Keratinocyte (primary cell): Measurements from ENCODE around the gene NPLOC4. TPM values are rescaled to one million over a fixed set of nuclear protein-coding genes. Genes with fewer than 3 reads are reported as not detected.

Experiments
- DNase-seq: peaks from one replicate; pipeline ENCODE4 v3.0.0-alpha.2; 2011; ENCODE audit warnings: low read depth, missing footprints, low spot score
- FAIRE-seq: peaks from 2 replicates; lab custom pipeline; 2011; peaks lifted over from hg19 to GRCh38; lab: Jason Lieb, UNC
- H2AFZ ChIP-seq: 2 replicates; pipeline ENCODE4 v1.6.0; 2012; ENCODE audit warnings: low read length, control low read depth, inconsistent platforms; ENCODE audit not compliant: control insufficient read depth
- H3K27ac ChIP-seq: 2 replicates; pipeline ENCODE4 v1.5.1; 2011; ENCODE audit warnings: low read length; ENCODE audit not compliant: control insufficient read depth, insufficient read depth
- H3K27me3 ChIP-seq: 3 replicates; pipeline ENCODE4 v1.6.0; 2011; ENCODE audit warnings: low read length; ENCODE audit not compliant: control insufficient read depth, insufficient read depth; ENCODE audit errors: extremely low read depth
- H3K36me3 ChIP-seq, 2 experiments: 2 replicates in 1 of 2; 3 replicates in 1 of 2; pipeline ENCODE4 v1.5.1; 2011; ENCODE audit warnings: low read length in 2 of 2, mild to moderate bottlenecking in 1 of 2; ENCODE audit not compliant: control insufficient read depth in 2 of 2, insufficient read depth in 2 of 2; ENCODE audit errors: extremely low read depth in 1 of 2
- H3K4me1 ChIP-seq: 3 replicates; pipeline ENCODE4 v1.5.1; 2011; ENCODE audit warnings: low read length; ENCODE audit not compliant: control insufficient read depth, insufficient read depth; ENCODE audit errors: extremely low read depth
- H3K4me2 ChIP-seq: 3 replicates; pipeline ENCODE4 v1.6.0; 2011; ENCODE audit warnings: low read depth, low read length; ENCODE audit not compliant: control insufficient read depth, insufficient read depth; ENCODE audit errors: extremely low read depth
- H3K4me3 ChIP-seq, 3 experiments: fragments of 200-600 bp in 1 of 3; sonication (generic) in 1 of 3; 2 replicates in 2 of 3; 3 replicates in 1 of 3; pipeline ENCODE4 v1.5.1; 2011 to 2016; ENCODE audit warnings: low read length in 3 of 3, mild to moderate bottlenecking in 3 of 3, control low read depth in 2 of 3, inconsistent platforms in 1 of 3, low read depth in 1 of 3, mixed read lengths in 1 of 3, mixed run types in 1 of 3, moderate library complexity in 1 of 3; ENCODE audit not compliant: control insufficient read depth in 2 of 3, insufficient read depth in 2 of 3; ENCODE audit errors: extremely low read depth in 1 of 3
- H3K79me2 ChIP-seq: 2 replicates; pipeline ENCODE4 v1.6.0; 2012; ENCODE audit warnings: low read length; ENCODE audit not compliant: control insufficient read depth, insufficient read depth
- H3K9ac ChIP-seq: 3 replicates; pipeline ENCODE4 v1.6.0; 2011; ENCODE audit warnings: low read length; ENCODE audit not compliant: control insufficient read depth, insufficient read depth; ENCODE audit errors: extremely low read depth
- H3K9me1 ChIP-seq: 3 replicates; pipeline ENCODE4 v1.6.0; 2011; ENCODE audit warnings: low read length; ENCODE audit not compliant: control insufficient read depth, insufficient read depth; ENCODE audit errors: extremely low read depth
- H3K9me3 ChIP-seq: 2 replicates; pipeline ENCODE4 v1.5.1; 2012; ENCODE audit warnings: low read depth, low read length; ENCODE audit not compliant: control insufficient read depth
- H4K20me1 ChIP-seq: 3 replicates; pipeline ENCODE4 v1.6.0; 2011; ENCODE audit warnings: low read length; ENCODE audit not compliant: control insufficient read depth, insufficient read depth; ENCODE audit errors: extremely low read depth
- EZH2 ChIP-seq: IDR thresholded peaks from one replicate; pipeline ENCODE4 v1.6.1; 2012; ENCODE audit warnings: inconsistent platforms, mild to moderate bottlenecking, low read length, moderate library complexity
- dilution Hi-C: fragments of 300-500 bp; cut with MboI; formaldehyde crosslinking; loops from one replicate; pipeline ENCODE4 v1.7.0; 2020; ENCODE audit warnings: low sequenced_read_pairs; ENCODE audit not compliant: extremely low pct_ligation_motif_present
- polyA plus RNA-seq, 5 experiments: library from polyadenylated mRNA; depleted of rRNA in 3 of 5; stranded (reverse) in 3 of 5; stranded (forward) in 1 of 5; unstranded in 1 of 5; fragments of >200 nt; gene quantifications; 1 replicate in 1 of 5; 2 replicates in 3 of 5; 3 replicates in 1 of 5; pipeline versions ENCODE4 v1.2.1 to v1.2.3, GENCODE V29; 2011 to 2012; ENCODE audit warnings: missing spikeins in 2 of 5, low read depth in 1 of 5, low replicate concordance in 1 of 5
- TF ChIP-seq, protein P1 (sequence below), 3 experiments: IDR thresholded peaks in 1 of 3; conservative IDR thresholded peaks in 1 of 3; optimal IDR thresholded peaks in 1 of 3; 2 replicates in 2 of 3; 3 replicates in 1 of 3; pipeline versions ENCODE3 to v1.5.1; 2011; ENCODE audit warnings: low read length in 3 of 3, mild to moderate bottlenecking in 3 of 3, moderate library complexity in 2 of 3, control low read depth in 1 of 3, inconsistent platforms in 1 of 3; ENCODE audit not compliant: insufficient read depth in 2 of 3; ENCODE audit errors: extremely low read depth in 1 of 3

NPLOC4 gene
- polyA plus RNA-seq, 1 donor (not counting 4 experiments of a cell fraction or from before 2014, with no cell fraction given) = 64.0 TPM

DNA sequence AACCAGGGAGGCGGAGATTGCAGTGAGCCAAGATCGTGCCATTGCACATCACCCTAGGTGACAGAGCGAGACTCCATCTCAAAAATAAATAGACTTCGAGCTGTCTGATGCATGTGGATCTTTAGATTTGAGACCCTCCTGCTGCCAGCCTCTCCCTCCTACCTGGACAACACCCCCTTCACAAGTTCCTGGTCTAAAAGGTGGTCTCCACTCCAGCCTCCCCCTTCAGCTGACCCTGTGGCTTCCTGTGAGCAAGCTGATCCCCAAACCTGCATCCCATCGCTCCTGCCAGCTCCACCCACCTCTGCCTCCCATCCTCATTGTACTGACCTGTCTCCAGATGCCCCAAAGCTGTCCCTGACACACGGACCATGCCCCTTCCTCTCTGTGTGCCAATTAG, 57.6 kb downstream of the NPLOC4 start:
- DNase-seq = no peak
- no peak overlapping the region for H3K4me3 ChIP-seq
- H3K27ac ChIP-seq = no peak overlapping the region
- peaks cover 19 to 43% of the 10 kb centered on the region in 2 experiments for H3K36me3 ChIP-seq
- H3K79me2 ChIP-seq = peaks cover 19% of the 10 kb centered on the region
- H2AFZ ChIP-seq = no peak overlapping the region
- no peaks in the 10 kb centered on the region for H3K9me3 ChIP-seq
- H4K20me1 ChIP-seq = peaks cover 4% of the 10 kb centered on the region
- no peak overlapping the region for H3K4me2 ChIP-seq
- FAIRE-seq = no peak
- TF ChIP-seq, protein P1, sequence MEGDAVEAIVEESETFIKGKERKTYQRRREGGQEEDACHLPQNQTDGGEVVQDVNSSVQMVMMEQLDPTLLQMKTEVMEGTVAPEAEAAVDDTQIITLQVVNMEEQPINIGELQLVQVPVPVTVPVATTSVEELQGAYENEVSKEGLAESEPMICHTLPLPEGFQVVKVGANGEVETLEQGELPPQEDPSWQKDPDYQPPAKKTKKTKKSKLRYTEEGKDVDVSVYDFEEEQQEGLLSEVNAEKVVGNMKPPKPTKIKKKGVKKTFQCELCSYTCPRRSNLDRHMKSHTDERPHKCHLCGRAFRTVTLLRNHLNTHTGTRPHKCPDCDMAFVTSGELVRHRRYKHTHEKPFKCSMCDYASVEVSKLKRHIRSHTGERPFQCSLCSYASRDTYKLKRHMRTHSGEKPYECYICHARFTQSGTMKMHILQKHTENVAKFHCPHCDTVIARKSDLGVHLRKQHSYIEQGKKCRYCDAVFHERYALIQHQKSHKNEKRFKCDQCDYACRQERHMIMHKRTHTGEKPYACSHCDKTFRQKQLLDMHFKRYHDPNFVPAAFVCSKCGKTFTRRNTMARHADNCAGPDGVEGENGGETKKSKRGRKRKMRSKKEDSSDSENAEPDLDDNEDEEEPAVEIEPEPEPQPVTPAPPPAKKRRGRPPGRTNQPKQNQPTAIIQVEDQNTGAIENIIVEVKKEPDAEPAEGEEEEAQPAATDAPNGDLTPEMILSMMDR (optimal IDR thresholded peaks at IDR 0.05 in 1 of 3, IDR thresholded peaks at IDR 0.05 in 1 of 3, conservative IDR thresholded peaks at IDR 0.05 in 1 of 3; ENCODE audit: extremely low read depth in 1 of 3, insufficient read depth in 2 of 3, low read length in 3 of 3) = no peak
- no peak for TF ChIP-seq EZH2
- no peaks in the 10 kb centered on the region for H3K27me3 ChIP-seq
- H3K9me1 ChIP-seq = peaks cover 13% of the 10 kb centered on the region
- dilution Hi-C loops = no loop called here
- peaks cover 43% of the 10 kb centered on the region for H3K4me1 ChIP-seq
- no peak overlapping the region for H3K9ac ChIP-seq

DNA sequence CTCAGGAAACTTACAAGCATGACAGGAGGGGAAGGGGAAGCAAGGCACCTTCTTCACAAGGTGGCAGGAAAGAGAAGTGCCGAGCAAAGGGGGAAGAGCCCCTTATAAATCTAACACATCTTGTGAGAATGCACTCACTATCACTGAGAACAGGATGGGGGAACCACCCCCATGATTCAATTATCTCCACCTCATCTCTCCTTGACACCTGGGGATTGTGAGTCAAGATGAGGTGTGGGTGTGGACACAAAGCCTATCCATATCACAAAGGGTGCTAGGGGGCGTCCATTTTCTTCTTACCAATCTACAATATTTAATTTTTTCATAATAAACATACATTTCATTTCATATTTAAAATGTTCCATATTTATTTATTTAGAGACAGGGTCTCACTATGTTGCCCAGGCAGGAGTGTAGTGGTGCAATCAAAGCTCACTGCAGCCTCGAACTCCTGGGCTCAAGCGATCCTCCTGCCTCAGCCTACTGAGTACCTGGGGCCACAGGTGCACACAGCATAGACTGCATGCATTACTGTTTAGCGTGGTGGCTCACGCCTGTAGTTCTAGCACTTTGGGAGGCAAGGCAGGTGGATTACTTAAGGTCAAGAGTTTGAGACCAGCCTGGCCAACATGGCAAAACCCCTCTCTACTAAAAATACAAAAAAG, 58.2 kb downstream of the NPLOC4 start:
- H3K79me2 ChIP-seq = peaks cover 19% of the 10 kb centered on the region
- H3K36me3 ChIP-seq = peaks cover 21 to 47% of the 10 kb centered on the region in 2 experiments

More for the DNA sequence above, 58.2 kb downstream of the NPLOC4 start:
- TF ChIP-seq, protein P1 (optimal IDR thresholded peaks at IDR 0.05 in 1 of 3, IDR thresholded peaks at IDR 0.05 in 1 of 3, conservative IDR thresholded peaks at IDR 0.05 in 1 of 3; ENCODE audit: extremely low read depth in 1 of 3, insufficient read depth in 2 of 3, low read length in 3 of 3) = peak in 1 of 3 experiments; percentile 9
- no peak for TF ChIP-seq EZH2
- peaks cover 43% of the 10 kb centered on the region for H3K4me1 ChIP-seq
- H3K27me3 ChIP-seq = no peaks in the 10 kb centered on the region
- no peak for DNase-seq
- FAIRE-seq = no peak
- H2AFZ ChIP-seq = no peak overlapping the region
- H4K20me1 ChIP-seq = peaks cover 4% of the 10 kb centered on the region
- dilution Hi-C loops = no loop called here
- H3K9me1 ChIP-seq = peaks cover 13% of the 10 kb centered on the region
- no peaks in the 10 kb centered on the region for H3K9me3 ChIP-seq
- H3K27ac ChIP-seq = peak overlapping the region; percentile 58
- H3K9ac ChIP-seq = no peak overlapping the region
- H3K4me3 ChIP-seq = no peak overlapping the region
- H3K4me2 ChIP-seq = peak overlapping the region; percentile 14
